ENCODE measurements around the gene RAN. TPM values are rescaled to one million over a fixed set of nuclear protein-coding genes. Genes with fewer than 3 reads are reported as not detected.
"Not testable (repeated sequence)": the region's sequence is repeated elsewhere in the genome, so short reads cannot be mapped to it uniquely, and the experiment has no call there.

Gene RAN
- total RNA-seq, 1 donor from 2014 or later: 748 TPM

GRCh38 chr12:130872179-130873096, 572 bp downstream of the RAN start:
- Mint-ChIP-seq H3K4me3 (peak overlapping the region; percentile 92), H3K27me3 (no peaks in the 10 kb centered on the region), H3K4me1 (peaks cover 47% of the 10 kb centered on the region), H3K36me3 (ENCODE audit: low read depth) (peaks cover 49% of the 10 kb centered on the region), H3K27ac (peak overlapping the region; percentile 93), H3K9me3 (no peaks in the 10 kb centered on the region)
- ChIA-PET CTCF (no interaction called here), POLR2A (no interaction called here)
- intact Hi-C loops (cut with micrococcal nuclease): loop anchor here (1.0 to 10.0 kb wide), 4 partner anchors 53 to 1052 kb away; partner anchors contain the start of genes PUS1 and ULK1
- ATAC-seq (ENCODE audit: low read depth): peak; percentile 20
- DNase-seq: peak; percentile 69
- TF ChIP-seq, protein P1, sequence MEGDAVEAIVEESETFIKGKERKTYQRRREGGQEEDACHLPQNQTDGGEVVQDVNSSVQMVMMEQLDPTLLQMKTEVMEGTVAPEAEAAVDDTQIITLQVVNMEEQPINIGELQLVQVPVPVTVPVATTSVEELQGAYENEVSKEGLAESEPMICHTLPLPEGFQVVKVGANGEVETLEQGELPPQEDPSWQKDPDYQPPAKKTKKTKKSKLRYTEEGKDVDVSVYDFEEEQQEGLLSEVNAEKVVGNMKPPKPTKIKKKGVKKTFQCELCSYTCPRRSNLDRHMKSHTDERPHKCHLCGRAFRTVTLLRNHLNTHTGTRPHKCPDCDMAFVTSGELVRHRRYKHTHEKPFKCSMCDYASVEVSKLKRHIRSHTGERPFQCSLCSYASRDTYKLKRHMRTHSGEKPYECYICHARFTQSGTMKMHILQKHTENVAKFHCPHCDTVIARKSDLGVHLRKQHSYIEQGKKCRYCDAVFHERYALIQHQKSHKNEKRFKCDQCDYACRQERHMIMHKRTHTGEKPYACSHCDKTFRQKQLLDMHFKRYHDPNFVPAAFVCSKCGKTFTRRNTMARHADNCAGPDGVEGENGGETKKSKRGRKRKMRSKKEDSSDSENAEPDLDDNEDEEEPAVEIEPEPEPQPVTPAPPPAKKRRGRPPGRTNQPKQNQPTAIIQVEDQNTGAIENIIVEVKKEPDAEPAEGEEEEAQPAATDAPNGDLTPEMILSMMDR (IDR thresholded peaks at IDR 0.05): no peak

DNA sequence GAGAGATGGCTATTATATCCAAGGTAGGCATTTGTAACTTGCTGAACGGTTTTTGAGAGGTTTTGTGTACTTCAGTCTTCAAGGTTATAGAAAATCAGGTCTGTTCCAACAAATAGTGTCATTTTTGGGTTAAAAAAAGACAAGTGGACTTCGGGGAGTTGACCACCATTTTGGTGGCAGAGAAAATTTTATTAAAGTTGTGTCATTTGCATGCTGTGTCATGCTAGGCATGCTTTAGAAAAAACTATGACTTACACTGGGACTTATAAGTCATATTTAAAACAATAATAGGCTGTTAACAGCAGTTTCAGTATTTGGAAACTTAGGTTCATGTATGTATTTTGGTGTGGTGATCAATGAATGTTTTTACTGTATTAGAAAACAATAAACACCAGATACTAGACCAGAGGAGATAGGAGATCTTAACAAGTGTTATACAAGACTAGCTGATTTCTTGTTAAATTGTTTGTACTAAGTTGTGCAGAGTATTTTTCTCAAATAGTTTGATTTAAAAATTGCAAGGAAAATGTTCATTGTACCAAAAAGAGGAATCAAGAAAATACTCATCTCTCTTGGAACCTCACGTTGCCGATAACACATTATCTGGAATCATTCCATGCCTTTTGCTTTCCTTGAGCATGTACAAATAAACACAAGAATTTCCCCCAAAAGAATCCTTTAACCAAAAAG, 1.4 kb downstream of the RAN start:
- H3K9me3 Mint-ChIP-seq: no peaks in the 10 kb centered on the region
- ATAC-seq (ENCODE audit: low read depth): no peak
- H3K36me3 Mint-ChIP-seq (ENCODE audit: low read depth): peaks cover 52% of the 10 kb centered on the region
- CTCF ChIA-PET: no interaction called here
- H3K27ac Mint-ChIP-seq: peak overlapping the region; percentile 93
- no peaks in the 10 kb centered on the region for H3K27me3 Mint-ChIP-seq
- no peak for DNase-seq
- intact Hi-C loops (cut with micrococcal nuclease): loop anchor here (5.0 to 10.0 kb wide), 3 partner anchors 109 to 1052 kb away; partner anchors contain the start of genes PUS1 and ULK1
- peak overlapping the region; percentile 92 for H3K4me3 Mint-ChIP-seq
- POLR2A ChIA-PET: no interaction called here
- H3K4me1 Mint-ChIP-seq: peaks cover 52% of the 10 kb centered on the region
- TF ChIP-seq, protein P1 (IDR thresholded peaks at IDR 0.05): no peak

- no peak for DNase-seq
- Mint-ChIP-seq H3K36me3 (ENCODE audit: low read depth) (peaks cover 52% of the 10 kb centered on the region), H3K27ac (peak overlapping the region; percentile 93), H3K9me3 (no peaks in the 10 kb centered on the region), H3K27me3 (no peaks in the 10 kb centered on the region), H3K4me3 (peak overlapping the region; percentile 92), H3K4me1 (peaks cover 56% of the 10 kb centered on the region)
- ATAC-seq (ENCODE audit: low read depth): no peak
- TF ChIP-seq, protein P1 (IDR thresholded peaks at IDR 0.05): no peak
- POLR2A ChIA-PET: no interaction called here
- intact Hi-C loops (cut with micrococcal nuclease): loop anchor here (5.0 to 10.0 kb wide), 3 partner anchors 108 to 1051 kb away; partner anchors contain the start of genes PUS1 and ULK1
- CTCF ChIA-PET: no interaction called here
These were observed 2.0 kb downstream of the RAN start for GRCh38 chr12:130873825-130874224.

GRCh38 chr12:130874696-130875095, 2.8 kb downstream of the RAN start:
- Mint-ChIP-seq H3K36me3 (ENCODE audit: low read depth) (peaks cover 55% of the 10 kb centered on the region), H3K4me1 (peaks cover 64% of the 10 kb centered on the region), H3K27ac (peak overlapping the region; percentile 18), H3K27me3 (no peaks in the 10 kb centered on the region), H3K4me3 (no peak overlapping the region), H3K9me3 (no peaks in the 10 kb centered on the region)
- TF ChIP-seq, protein P1 (IDR thresholded peaks at IDR 0.05): no peak
- ChIA-PET POLR2A (no interaction called here), CTCF (no interaction called here)
- ATAC-seq (ENCODE audit: low read depth) (no peak), DNase-seq (no peak)
- intact Hi-C loops (cut with micrococcal nuclease): loop anchor here (5.0 to 10.0 kb wide), 3 partner anchors 108 to 1050 kb away; partner anchors contain the start of genes PUS1 and ULK1

DNA sequence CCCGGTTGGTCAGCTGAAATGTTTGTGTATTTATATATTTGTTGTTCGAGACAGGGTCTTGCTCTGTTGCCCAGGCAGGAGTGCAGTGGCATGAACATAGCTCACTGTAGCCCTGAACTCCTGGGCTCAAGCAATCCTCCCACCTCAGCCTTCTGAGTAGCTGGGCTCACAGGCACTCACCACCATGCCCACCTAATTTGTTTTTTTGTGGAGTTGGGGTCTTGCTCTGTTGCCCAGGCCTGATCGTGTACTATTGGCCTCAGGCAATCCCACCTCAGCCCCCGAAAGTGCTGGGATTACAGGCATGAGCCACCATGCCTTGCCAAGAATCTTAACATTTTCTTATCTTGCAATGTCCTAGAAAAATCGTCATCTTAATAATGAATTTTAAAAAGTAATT, 3.3 kb downstream of the RAN start:
- TF ChIP-seq, protein P1 (IDR thresholded peaks at IDR 0.05): no peak
- peak overlapping the region; percentile 18 for H3K27ac Mint-ChIP-seq
- intact Hi-C loops (cut with micrococcal nuclease): loop anchor here (10.0 kb wide), 2 partner anchors 1020 to 1050 kb away; partner anchors contain the start of genes PUS1 and ULK1

DNA sequence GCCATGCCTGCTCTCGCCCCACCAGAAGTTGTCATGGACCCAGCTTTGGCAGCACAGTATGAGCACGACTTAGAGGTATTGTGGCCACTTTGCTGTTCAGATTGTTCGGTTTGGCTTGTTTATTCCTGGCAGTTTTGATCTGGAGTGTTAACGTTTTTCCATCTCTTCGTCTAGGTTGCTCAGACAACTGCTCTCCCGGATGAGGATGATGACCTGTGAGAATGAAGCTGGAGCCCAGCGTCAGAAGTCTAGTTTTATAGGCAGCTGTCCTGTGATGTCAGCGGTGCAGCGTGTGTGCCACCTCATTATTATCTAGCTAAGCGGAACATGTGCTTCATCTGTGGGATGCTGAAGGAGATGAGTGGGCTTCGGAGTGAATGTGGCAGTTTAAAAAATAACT, 3.8 kb downstream of the RAN start:
- POLR2A ChIA-PET: interaction anchor here (0.8 kb wide), 1 partner anchor 104 kb away, joined by 3 read pairs; no protein-coding TSS in a partner anchor
- intact Hi-C loops (cut with micrococcal nuclease): loop anchor here (10.0 kb wide), 2 partner anchors 1019 to 1049 kb away; partner anchors contain the start of genes PUS1 and ULK1
- peaks cover 56% of the 10 kb centered on the region for H3K36me3 Mint-ChIP-seq (ENCODE audit: low read depth)
- DNase-seq; H3K9me3 Mint-ChIP-seq; H3K27ac Mint-ChIP-seq; ATAC-seq (ENCODE audit: low read depth); CTCF ChIA-PET; H3K27me3 Mint-ChIP-seq; H3K4me3 Mint-ChIP-seq: not testable (repeated sequence)
- peaks cover 71% of the 10 kb centered on the region for H3K4me1 Mint-ChIP-seq

More for the DNA sequence above, 3.3 kb downstream of the RAN start:
- POLR2A ChIA-PET: no interaction called here
- Mint-ChIP-seq H3K36me3 (ENCODE audit: low read depth) (peaks cover 55% of the 10 kb centered on the region), H3K4me1 (peaks cover 69% of the 10 kb centered on the region), H3K4me3 (no peak overlapping the region), H3K9me3 (no peaks in the 10 kb centered on the region), H3K27me3 (no peaks in the 10 kb centered on the region)
- ATAC-seq (ENCODE audit: low read depth) (no peak), DNase-seq (no peak)
- CTCF ChIA-PET: no interaction called here

All from activated B cell treated with CpG ODN at 0.5 μM for 24 hours (primary cell).